MM.1S (cell line): ENCODE data around the gene SYT3.

ENCODE experiments used
- CTCF ChIP-seq: fragments of 300-600 bp; sonication (generic); IDR thresholded peaks from 2 replicates; pipeline ENCODE4 v1.5.1; 2016; ENCODE audit warnings: antibody characterized with exemption, low read length, mixed read lengths
- EZH2 ChIP-seq: fragments of 300-600 bp; sonication (generic); optimal IDR thresholded peaks from 2 replicates; pipeline ENCODE3; 2017; ENCODE audit warnings: low read depth, mild to moderate bottlenecking, antibody characterized with exemption, low read length, mixed read lengths
- EZH2phosphoT487 ChIP-seq: fragments of 300-600 bp; sonication (generic); IDR thresholded peaks from 2 replicates; pipeline ENCODE4 v1.6.1; 2018; ENCODE audit warnings: antibody characterized with exemption, low read length

- TF ChIP-seq CTCF (no peak), EZH2phosphoT487 (no peak), EZH2 (no peak)
Measured at GRCh38 chr19:50638600-50638999, 1.1 kb downstream of the SYT3 start.
